GOT3 (cell line): ENCODE results near the gene ERO1B.
A peak's percentile ranks its signal among the peaks of the same experiment; 100 is the strongest.
"Not testable (repeated sequence)": the region's sequence is repeated elsewhere in the genome, so short reads cannot be mapped to it uniquely, and the experiment has no call there.

Source experiments
- DNase-seq: peaks from one replicate; lab custom pipeline; 2025; ENCODE audit warnings: mixed read lengths; lab: John Stamatoyannopoulos, UW

The ERO1B gene

DNA sequence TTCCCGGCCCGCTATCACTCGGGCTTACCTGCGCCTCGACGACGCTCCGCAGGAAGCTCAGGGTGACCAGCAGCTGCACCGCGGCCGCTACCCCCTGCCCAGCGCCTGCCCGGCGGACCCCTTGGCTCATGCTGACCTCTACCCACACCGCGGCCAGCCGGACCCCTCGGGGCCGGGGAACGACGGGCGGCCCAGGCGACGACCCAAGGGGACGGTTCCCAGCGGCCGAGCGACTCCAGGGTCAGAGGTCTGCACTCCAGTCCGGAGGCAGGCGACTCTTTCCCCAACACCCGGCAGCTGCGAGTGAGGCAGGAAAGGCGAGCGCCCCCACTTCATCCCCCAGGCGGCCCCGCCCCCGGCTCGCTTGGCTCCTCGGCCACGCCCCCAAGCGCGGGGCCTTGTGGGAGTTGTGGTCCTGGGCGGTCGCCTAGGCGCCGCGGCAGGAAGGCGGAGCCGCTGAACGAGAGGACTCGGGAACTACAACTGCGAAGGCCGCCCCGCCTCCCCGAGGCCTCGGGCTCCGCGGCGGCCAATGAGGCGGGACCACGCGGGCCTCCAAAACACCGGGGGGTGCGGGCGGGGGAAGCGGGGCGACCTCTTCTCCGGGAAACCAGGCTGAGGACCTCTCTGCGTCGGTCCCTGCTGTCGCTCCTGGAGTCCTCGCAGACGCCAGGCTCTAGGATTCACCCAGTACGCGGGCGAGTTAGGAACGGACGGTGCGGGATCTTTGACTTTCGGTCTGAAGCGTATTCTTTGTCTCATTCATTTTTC is at the start of gene ERO1B:
ERO1B (minus strand) TSS at position 305 of the 771 bp plus-strand sequence; CDS start at position 130, 175 bp downstream.
- peak; percentile 94 for DNase-seq

DNA sequence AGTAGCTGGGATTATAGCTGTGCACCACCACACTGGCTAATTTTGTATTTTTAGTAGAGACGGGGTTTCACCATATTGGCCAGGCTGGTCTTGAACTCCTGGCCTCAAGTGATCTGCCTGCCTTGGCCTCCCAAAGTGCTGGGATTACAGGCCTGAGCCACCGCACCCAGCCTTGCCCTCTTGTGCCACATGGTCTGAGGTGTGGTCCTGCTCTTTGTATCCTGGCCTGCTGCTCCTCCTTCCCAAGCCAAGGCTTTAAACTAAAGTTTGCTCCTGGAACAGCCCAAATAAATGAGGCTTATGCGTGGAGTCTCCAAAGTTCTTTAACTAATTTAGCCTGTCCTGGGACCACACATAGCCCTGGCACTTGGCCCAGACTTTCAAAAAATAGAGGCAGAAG is 49.7 kb upstream of the ERO1B start:
- DNase-seq, result not testable (repeated sequence)

GRCh38 chr1:236326432-236326831 is 44.7 kb upstream of the ERO1B start:
- DNase-seq, result no peak

DNA sequence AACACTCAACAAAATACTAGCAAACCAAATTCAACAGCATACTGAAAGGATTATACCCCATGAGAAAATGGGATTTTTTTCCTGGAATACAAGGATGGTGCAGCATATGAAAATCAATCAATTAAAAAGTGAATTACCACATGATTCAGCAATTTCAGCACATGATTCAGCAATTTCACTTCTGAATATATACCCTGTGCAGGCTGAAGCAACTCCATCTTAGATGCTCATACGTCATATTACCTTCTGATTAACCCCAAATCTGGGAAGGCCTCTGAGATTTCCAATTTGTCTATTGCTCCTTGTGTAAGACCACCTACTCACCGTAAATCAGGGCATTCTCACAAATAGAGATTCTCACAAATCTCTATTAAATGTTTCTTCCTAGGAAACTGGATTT is 43.8 kb upstream of the ERO1B start:
- no peak for DNase-seq

- no peak for DNase-seq
These were observed 42.2 kb upstream of the ERO1B start for GRCh38 chr1:236323819-236324411.

DNA sequence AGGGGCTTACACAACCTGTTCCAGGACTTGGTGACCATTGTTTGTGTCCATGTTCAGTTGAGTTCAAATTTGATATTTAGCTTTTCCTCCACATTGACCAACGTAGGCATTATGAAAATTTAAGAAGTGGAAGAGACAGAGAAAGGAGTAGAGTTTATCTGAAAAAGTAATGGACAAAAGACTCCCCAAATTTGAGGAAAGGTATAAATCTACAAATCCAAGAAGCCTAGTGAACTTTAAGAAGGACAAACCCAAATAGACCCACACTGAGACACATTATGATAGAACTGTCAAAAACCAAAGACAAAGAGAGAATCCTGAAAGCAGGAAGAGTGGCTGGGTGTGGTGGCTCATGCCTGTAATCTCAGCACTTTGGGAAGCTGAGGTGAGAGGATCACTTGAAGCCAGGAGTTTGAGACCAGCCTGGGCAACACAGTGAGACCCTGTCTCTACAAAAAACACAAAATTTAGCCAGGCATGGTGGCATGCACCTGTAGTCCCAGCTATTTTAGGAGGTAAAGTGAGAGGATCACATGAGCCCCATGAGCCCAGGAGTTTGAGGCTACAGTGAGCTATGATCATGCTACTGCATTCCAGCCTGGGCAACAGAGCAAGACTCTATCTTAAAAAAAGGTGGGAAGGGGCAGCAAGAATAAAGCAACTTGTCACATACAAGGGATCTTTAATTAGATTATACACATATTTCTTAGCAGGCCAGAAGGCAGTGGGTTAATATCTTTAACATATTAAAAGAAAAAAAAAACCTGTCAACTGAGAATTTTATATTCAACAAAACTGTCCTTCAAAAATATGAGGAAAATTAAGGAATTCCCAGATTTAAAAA is 41.0 kb upstream of the ERO1B start:
- DNase-seq, result no peak

GRCh38 chr1:236321101-236321500 is 39.3 kb upstream of the ERO1B start:
- no peak for DNase-seq

DNA sequence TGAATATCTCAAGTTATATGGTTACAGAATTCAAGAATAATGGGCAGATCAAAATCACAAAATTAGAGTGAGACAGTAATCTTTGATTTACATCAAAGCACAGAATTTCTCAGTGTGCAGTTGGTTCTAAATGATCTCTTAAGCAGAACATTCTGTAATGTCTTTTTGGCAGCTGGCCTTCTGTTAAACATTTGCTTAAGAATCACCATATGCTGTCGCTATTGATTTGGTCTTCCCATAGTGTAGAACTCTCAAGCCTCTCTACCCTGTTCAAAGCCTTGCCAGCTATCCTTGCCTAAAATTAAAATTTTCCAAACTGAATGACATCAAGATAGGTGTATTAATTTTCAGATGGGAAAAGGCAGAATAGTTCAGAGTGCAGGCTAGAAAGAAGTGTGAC is 38.9 kb upstream of the ERO1B start:
- DNase-seq, result no peak

DNA sequence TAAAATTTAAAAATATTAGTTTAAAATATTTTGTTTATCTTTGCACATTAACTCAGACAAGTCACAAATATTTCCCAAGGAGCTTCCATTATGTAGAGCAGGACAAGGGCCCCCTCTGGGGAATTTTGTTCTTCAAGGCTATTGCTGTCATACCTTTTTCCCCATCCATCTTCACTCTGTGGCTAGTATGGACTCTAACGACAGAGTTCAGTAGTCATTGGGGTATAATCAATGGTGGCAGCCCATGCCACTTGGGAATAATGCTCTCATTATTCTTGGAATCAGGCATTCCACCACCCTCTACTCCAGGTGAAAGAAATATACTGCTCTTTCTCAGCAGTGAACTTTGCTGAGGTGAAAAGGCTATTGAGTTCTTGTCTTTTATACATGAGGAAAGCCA is 38.5 kb upstream of the ERO1B start:
- DNase-seq, result no peak

DNA sequence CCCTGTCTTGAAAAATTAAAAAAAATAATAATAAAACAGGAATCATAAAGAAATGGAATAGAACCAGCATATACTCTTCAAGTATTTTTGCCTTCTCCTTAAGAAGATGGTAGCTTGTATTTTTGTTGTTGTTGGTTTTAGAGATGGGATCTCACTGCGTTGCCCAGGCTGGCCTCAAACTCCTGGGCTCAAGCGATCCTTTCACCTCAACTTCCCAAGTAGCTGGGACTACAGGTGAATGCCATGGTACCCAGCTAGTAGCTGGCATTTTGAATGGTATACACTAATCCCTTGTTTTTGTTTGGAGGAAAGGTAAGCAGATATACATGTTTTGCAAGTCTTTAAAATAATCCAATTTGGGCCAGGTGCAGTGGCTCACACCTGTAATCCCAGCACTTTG is 34.7 kb upstream of the ERO1B start:
- no peak for DNase-seq

DNA sequence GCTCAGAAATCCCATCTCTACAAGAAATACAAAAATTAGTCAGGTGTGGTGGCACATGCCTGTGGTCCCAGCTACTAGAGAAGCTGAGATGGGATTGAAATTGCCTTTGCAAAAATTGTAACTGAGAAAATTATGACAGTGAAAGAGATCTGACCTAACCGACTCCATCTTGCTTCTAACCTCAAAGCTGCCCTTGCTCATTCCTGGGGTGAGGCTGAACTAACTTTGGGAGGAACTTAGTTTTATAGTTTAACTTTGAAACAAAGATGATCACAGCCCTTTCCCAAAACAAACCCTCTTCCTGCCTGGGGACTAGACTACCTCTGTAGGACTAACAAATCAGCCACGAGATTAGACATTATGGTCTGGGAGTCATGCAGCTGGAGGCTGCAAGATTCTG is 33.8 kb upstream of the ERO1B start:
- DNase-seq, result no peak

- no peak for DNase-seq
These were observed 33.3 kb upstream of the ERO1B start for GRCh38 chr1:236315092-236315491.

- DNase-seq, result not testable (repeated sequence)
These were observed 32.3 kb upstream of the ERO1B start for GRCh38 chr1:236314050-236314449.

DNA sequence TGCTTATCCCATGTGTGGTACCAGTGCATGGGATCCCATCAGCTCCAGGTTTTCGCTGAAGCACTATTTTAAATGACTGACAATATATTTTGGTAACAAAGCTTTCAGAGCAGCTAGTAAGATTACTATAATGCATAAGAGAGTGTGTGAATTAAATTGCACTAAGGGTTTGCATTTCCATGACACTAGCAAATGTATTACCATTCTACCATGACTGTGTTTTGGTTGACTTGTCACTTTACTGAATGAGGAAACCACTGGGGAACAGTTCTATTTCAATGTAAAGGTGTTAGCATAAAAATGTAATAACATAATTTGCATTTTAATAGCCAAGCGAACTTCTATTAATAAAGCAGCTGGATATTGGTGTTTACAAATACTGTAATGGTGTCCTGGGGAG is 31.7 kb upstream of the ERO1B start:
- no peak for DNase-seq

GRCh38 chr1:236311040-236311439 is 29.3 kb upstream of the ERO1B start:
- no peak for DNase-seq

DNA sequence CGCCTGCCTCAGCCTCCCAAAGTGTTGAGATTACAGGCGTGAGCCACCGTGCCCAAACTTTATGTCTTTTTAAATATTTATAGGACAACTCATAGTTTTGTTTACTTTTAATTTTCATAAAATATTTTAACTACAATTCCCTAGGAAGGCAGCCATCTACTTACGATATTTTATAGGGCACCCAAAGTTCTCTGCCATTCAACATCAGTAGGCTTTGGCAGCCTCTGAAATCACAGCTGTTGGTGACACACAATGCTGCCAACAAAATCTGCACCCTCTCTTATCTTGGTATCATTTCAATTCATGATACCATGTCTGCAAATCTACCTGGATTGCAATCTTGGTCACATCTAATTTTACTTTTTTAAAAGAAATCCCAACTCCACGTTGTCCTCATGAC is 27.1 kb upstream of the ERO1B start:
- no peak for DNase-seq

DNA sequence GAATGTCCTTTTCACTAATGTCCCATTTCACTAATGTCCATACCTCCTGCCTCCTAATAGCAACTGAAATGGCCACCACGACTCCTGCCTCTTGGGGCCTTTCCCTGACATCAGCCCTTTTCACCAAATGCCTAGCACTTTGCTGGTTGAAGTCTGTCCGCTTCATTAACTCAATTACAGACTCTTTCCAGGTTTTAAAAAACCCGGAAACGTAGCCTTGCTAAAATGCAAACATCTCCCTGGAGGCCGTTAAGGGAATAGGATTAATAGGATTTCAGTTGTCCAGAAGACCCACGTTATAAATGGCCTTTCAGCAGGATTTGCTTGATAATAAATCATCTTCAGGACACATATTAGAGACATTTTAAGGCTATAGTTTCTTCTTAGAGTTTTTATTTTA is 25.7 kb upstream of the ERO1B start:
- DNase-seq, result no peak

DNA sequence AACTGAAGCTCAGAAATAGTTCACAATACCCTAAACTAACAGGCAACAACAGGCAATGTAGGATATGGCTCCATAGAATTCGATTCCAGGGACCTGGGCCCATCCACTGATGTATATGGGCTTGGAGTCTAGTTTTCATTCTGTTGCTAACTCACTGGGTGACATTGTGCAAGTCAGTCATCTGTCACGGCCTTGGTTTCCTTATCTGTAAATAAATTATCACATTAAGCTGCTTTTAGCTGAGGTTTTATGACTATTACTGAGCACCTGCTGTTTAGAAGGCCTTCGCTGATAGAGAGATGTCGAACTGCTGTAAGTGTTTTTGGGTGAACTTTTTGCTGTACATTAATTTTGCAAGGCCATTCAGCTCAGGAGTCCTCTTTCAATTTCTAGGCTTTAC is 22.9 kb upstream of the ERO1B start:
- DNase-seq, result no peak

DNA sequence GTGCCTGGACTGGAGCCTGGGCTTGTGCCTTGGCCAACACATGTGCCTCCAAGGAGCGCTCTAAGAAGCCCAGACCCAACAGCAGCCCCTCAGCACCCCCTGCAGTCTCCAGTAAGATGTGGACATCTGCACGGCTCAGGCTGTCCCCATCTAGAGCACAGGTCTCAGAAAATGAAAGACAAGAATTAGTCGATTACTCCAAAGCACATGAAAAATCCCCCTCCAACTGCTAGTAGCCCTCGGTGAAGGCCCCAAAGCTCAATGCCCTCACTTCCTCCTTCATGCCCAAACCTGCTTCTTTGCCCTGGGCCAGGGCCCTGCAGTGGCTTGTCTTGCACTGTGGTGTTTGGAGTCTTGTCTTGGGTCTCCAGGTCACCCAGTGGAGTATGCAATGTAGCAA is 21.9 kb upstream of the ERO1B start:
- DNase-seq, result no peak

DNA sequence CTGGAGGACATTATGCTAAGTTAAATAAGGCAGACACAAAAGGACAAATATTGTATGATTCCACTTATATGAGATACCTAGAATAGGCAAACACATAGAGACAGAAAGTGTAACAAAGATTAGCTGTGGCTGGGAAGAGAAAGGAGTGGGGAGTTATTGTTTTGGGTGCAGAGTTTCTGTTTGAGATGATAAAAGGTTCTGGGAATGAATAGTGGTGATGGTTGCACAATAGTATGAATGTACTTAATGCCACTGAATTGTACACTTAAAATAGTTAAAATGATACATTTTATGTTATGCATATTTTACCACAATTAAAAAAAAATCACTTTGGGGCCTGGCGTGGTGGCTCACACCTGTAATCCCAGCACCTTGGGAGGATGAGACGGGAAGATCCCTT is 21.2 kb upstream of the ERO1B start:
- no peak for DNase-seq

GRCh38 chr1:236301958-236302335 is 20.2 kb upstream of the ERO1B start:
- no peak for DNase-seq

DNA sequence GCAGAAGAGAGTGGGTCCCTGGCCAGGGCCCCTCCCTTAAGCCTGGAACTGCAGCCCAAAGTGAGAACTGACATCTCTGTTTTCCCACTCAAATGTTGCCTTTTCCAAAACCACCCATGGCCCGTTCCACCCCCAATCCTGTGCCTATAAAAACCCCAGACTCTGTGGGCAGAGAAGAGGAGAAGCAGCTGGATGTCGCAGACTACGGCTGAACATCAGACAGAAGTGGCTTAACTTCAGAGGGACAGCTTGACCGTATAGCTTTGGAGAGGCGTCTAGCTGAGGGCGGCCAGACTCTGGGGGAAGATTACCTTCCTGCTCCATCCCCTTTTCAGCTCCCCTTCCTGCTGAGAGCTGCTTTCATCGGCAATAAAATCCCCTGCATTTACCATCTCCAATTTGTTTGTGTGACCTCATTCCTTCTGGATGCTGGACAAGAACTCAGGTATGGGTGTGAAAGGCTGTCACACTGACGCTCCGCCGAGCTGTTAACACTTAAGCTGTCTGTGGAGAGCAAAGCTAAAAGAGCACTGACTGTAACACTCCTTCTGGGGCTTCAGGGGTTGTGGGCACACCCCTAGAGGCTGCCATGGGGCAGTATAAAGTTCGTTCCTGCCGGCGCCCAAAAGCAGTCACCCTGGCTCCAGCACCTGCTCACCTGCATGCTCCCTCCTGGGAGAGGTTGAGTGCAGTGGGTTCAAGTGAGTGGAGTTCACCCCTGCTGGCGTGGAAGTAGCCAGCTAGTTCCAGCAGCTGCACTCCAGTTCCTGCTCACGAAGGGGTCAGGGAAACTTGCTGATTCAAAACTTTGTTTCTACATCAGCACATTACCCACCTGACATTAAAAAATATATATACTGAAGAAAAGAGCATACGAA is 19.6 kb upstream of the ERO1B start:
- DNase-seq, result no peak
